NCI-H524 treated with DMSO at 0.1 percent for 48 hours (cell line): ENCODE results near the gene AGPAT1.
"Not testable (repeated sequence)": the region's sequence is repeated elsewhere in the genome, so short reads cannot be mapped to it uniquely, and the experiment has no call there.

Experiments used
- DNase-seq: peaks from one replicate; lab custom pipeline; 2025; lab: John Stamatoyannopoulos, UW

AGPAT1 gene

DNA sequence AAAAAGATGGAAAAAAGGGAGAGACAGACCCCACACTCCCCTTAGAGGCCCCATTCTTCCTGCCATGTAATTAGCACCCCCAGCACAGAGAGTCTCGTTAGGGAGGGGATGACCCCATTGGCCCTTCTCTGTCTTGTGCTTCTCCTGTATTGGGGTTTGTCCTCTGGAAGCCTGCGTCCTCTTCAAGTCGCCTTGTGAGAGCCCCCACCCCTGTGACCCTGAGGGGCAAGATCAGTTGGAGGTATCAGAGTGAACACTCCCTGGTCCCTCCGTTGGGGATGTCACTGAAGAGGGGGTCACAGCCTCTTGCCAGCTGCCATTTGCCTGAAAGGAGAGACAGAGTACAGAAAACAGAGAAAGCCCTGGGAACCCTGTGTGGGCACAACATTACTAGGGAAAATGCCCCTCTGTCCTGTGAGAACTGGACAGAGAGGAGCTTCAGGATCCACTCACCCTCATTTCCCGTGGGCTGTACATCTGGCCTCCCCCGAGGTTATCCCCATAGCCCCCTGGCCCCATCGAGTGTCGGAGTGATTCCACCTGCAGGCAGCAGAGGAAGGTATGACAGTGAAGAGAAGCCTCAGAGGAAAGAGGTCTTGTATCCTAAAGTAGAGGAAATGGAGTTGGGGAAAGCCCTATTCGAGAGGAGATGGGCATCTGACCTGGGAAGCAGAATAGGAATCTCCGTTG is 10.4 kb upstream of the AGPAT1 start:
- DNase-seq, result not testable (repeated sequence)

DNA sequence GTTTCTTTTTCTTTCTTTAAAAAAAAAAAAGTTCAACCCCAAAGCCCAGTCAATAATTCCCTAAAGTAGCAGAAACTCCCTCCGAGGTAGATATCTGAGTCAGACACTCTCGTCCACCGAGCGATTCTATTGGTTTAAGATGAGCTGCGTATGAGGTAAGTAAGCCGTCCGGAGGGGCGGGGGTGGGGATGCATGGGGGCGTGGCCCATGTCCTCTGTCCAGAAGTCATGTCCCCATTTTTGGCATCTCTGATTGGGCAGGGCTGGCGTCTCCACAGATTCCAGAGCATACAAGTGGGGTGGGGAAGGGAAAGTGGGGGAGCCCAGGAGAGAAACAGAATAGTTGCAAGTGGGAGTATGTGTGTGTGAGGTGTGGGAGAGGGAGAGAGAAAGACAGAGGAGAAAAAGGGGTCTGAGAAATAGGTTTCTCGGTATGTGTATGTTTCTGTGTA is 9.8 kb upstream of the AGPAT1 start:
- not testable (repeated sequence) for DNase-seq

DNA sequence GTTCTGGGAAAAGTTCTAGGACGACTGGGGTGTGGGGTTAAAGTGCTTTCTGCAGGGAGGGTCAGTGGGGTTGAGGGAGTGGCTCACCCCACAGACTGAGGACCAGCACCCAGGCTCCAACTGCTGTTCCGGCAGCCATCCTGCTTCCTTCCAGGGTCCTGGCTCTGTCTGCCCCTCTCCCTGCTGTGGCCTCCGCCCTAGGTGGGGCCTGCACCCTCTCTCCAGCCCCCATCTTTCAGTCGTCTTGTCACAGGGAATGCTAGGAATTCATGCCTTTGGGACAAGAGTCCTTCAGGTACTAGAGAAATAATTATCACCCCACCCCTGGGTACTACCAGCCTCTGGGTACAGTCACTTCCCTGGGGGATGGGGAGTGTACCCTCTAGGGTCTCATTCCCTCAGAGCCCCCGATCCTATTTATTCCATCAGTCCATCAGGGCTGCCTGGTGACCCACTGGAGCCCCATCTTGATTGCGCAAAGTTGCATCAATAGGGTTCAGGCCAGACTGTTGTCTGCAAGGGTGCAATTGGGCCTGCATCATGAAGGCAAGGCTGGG is 8.3 kb upstream of the AGPAT1 start, which contains the start of gene AGER:
Gene AGER, minus strand, starts transcription at position 170 of the 557 bp plus-strand sequence. Its CDS starts 31 bp downstream, at position 139.
- DNase-seq, result no peak

DNA sequence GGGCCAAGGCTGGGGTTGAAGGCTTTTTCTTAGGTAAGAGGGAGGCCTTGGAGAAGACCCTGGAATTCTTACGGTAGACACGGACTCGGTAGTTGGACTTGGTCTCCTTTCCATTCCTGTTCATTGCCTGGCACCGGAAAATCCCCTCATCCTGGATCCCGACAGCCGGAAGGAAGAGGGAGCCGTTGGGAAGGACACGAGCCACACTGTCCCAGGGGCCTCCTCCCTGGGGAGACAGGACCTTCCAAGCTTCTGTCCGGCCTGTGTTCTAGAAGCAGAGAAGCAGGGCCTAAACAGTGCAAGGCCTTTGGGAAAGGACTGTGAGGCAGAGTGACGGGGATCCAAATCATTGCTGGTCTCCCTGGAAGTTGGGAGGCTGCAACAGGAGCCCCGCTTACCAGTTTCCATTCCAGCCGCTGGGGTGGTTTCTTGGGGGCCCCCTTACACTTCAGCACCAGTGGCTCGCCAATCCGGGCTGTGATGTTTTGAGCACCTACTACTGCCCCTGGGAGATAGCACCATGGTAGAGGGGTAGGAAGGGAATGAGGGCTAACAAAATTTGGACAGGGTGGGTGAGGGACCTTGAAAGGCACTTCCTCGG is 7.7 kb upstream of the AGPAT1 start:
- no peak for DNase-seq

DNA sequence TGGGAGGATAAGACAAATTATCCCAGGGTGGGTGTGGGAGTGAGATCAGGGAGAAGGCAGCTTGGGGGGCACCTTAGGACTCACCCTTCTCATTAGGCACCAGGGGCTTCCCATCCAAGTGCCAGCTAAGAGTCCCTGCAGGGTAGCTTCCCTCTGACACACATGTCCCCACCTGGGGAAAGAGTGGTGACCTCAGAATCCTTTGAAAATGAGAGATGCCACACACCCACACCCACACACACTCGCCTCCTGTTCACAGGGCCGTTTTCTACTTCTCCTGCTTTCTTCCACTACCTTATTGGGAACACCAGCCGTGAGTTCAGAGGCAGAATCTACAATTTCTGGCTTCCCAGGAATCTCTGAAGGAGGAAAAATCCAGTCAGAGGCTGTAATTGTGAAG is 7.1 kb upstream of the AGPAT1 start:
- DNase-seq, result no peak

DNA sequence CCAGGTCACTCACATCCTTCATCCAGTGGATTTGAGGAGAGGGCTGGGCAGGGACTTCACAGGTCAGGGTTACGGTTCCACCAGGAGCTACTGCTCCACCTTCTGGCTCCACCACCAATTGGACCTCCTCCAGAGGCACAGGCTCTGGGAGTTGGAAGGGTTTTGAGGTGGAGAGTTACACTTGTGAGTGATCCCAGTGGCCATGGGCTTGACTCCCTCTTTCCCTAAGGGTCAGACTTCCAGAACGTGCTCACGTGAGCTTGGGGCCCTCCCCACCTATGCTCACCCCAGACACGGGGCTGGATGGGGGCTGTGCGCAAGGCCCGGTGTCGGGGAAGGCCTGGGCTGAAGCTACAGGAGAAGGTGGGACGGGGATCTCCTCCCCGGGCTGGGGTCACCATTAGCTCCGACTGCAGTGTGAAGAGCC is 6.7 kb upstream of the AGPAT1 start:
- no peak for DNase-seq

DNA sequence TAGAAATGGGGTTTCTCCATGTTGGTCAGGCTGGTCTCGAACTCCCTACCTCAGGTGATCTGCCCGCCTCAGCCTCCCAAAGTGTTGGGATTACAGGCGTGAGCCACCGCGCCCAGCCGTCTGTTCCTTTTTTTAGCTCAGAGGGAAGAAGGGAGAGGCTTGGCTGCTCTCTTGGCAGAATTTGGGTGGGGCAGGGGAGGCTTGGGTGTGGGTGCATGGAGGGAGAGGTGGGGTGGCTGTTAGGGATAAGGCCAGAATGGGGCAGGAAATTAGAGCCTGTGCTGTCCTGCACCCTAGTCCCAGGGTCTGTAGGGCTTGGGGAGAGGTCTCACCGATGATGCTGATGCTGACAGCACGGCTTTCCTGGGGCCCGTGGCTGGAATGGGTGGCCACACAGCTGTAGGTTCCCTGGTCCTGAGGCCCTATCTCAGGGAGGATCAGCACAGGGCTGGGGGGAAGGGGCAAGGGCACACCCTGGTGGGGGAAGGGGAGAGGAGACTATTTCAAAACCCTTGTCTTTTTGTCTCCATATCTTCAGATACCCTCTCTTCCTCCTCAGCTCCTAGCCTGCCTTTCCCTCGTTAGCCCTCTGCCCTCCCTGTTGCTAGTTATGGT is 6.1 kb upstream of the AGPAT1 start:
- DNase-seq, result no peak

DNA sequence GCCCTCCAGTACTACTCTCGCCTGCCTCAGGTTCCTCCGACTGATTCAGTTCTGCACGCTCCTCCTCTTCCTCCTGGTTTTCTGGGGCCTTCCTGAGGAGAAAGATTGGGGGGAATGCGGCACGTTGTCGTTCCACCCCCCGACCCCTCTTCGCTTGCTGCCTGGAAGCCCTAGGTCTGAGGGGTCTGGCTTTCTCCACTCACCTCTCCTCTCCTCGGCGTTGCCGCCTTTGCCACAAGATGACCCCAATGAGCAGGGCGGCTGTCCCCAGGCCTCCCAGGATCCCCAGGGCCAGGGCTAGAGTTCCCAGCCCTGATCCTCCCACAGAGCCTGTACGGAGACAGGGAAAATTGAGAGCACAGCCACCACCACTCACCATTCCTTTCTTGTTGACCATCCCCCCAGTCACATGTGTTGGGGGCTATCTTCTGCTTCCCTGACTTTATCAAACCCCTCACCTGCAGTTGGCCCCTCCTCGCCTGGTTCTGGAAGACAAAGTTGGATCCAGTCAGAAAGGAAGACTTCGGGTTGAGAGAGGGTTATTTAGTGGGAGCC is 5.3 kb upstream of the AGPAT1 start:
- no peak for DNase-seq

DNA sequence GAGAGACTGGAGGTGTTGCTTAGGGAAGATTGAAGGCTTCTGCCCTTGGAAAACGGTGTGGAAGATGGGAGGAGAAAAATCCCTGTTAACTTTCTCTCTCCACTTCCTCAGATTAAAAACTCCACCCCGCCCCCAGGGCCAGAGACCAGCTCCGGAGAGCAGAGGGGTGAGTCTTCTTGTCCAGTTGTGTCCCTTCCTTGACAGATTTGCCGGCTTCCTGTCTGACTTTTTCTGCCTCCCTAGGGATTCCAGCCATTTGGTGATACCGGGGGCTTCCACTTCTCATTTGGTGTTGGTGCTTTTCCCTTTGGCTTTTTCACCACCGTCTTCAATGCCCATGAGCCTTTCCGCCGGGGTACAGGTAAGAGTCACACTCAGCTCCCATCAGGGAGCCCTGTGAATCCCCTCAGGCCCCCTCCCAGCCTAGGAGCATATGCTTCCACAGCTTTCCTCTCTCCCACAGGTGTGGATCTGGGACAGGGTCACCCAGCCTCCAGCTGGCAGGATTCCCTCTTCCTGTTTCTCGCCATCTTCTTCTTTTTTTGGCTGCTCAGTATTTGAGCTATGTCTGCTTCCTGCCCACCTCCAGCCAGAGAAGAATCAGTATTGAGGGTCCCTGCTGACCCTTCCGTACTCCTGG is 4.0 kb upstream of the AGPAT1 start:
- no peak for DNase-seq

DNA sequence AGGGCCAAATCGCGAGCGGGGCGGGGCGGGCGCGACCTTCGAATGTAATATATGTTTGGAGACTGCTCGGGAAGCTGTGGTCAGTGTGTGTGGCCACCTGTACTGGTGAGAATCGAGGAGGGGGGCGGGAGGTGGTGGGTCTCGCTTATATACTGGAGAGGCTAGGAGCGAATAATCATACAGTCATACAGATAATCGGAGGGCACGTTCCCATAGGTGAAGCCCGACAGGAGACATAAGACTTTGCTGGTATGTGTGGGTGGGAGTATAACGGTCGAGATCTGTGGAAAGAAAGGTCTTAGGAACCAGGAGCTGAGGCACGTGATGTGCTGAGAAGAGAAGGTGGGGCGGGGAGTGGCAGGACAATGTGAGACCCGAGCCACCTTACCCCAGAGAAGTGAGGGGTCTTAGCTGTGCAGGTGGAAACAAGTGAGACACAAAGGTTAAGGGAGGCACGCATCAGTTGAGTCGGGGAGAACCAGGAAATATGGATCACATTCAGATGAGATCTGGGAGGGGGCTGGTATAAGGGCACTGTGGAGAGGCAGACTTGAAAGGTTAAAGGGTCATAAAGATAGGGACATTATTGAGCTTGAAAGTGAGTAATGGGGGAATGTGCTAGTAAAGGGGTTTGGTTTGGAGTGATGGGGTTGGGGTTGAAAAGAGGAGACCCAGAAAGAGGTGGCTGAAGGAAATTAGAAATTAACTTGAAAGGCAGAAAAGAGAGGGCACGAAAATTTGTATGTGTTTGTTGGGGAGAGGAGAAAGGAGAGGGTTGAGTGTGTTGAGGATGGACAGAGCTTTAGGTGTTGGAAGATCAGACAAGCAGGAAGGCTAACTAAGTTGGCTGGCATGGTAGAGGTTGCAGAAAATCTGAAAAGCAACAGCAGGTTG is 2.9 kb upstream of the AGPAT1 start:
- no peak for DNase-seq

DNA sequence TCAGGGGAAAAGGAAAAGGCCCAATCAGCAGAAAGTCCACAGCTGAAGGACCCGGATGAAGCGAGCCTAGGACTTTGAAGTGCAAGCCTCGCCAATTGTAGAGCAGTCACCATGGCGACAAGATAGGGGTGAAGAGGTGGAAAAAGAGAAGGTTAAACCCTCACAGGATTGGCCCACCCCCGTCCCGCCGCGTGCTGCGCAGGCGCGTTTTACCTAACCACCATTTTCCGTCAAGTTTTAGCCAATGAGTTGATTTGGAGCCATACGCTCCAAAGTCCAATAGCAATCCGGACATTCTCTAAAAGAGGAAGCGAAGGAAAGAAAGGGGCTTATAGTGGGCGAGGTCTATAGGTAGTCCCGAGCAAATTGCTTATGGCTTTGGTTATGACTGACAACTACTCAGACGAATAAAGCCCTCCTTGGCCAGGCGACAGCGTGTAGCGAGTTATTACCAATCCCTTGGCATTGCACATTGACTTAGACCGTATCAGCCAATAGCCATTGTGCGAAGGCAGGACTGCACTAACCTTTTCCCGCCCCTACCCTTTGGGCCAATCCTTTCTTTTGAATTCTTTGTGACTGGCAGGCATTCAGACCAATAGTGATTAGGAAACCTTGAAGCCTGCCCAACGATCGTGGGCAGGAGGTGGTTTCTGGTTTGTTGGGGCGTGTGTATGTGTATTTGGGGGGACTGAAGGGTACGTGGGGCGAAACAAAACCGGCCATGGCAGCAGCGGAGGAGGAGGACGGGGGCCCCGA is 2.1 kb upstream of the AGPAT1 start, which contains the start of gene RNF5:
Gene RNF5, plus strand, starts transcription at position 618 of the 759 bp plus-strand sequence. Its CDS starts 107 bp downstream, at position 725.
- peak; percentile 100 for DNase-seq

DNA sequence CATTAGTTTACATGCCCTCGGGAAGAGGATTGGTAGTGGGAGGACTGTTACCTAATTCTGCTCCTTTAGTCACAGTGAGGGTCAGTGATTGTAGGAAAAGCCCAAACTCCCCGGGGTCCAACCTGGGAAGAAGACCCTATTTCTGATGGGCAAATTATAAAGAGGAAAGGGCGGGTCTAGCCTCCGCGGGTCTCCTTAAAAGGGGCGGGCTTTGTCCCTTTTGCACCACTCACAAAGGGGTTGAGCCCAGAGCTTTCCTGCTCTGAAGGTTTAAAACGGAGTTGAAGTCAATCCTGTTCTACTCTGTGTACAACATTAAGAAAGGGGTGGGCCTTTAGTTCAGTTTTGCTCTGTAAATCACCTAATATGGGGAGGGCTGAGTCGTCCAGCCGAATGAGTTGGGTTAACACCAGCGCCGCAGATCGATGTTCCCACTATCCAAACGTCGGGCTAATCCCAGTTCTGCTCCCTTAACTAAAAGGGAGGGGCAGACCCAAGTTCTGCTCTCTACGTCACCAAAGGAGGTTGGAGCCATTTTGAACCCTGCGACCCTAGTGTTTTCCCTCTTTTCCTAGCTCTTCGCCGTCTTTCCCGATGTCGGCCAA is 1.4 kb upstream of the AGPAT1 start:
- DNase-seq, result peak; percentile 28

DNA sequence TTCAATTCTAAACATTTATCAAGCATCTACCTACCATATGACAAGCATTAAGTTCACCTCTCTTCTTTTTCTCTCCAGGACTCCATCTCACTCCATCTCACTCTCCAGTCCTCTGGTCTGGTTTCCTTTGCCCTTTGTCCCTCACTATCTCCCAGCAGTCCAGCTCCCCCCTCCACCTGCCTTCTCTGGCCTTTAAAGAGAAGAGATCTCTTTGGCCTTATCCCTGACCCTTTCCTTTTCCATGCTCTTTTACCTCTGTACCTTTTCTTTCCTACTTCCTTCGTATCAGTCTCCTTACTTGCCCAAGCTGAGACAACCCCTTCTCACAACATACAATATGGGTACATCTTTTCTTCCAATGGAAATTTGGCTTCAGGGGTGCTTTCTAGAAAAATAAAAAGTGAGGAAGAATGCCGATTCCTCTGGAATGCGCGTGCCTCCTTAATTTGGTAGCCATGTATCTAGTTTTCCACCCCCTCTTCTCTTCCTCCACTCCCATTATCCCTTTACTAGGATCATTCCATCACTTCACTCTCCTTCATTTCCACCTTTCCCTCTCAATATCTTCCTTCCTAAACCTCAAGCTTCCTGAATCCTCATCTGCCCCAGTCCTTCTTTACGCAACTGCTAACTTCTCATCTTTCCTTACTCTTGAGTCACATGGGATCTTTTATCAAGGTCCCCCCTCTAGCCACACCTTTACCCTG is 745 bp upstream of the AGPAT1 start:
- DNase-seq, result no peak

DNA sequence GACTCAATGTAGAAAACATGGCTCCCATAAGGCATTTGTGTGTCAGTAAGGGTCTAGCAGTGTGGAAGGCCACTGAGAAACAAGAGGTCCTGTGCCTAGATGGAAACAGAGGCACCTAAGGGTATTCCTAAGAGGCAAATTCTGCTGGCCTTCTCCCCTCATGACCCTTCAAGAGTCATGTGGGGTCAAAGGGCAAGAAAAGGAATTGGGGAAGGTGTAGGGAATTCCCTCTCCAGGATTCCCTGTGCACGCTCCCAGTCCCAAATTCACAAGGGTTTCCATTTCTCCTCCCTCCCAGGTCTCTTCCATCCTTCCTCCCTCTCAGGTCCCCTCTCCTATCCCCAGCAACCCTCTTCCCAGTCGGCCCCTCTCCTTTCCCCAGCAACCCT is 568 bp downstream of the AGPAT1 start:
- DNase-seq, result no peak

DNA sequence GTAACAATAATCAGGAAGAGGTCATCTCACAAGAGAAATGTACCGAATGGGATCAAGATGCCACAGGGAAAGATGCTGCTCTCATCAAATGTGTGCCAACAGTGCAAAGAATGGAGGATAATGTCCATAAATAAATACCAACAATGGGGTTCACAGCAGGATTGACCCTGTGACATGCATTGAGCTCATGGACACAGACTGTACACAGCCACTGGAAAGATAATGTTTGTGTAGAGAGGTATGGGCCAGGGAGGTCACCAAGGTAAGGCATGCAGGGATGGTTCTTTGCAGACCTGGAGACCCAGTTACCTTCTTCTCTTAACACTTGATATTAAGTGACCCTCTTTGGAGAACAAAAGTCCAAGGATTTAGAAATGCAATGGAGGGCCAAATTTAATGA is 1.5 kb downstream of the AGPAT1 start:
- DNase-seq, result no peak

DNA sequence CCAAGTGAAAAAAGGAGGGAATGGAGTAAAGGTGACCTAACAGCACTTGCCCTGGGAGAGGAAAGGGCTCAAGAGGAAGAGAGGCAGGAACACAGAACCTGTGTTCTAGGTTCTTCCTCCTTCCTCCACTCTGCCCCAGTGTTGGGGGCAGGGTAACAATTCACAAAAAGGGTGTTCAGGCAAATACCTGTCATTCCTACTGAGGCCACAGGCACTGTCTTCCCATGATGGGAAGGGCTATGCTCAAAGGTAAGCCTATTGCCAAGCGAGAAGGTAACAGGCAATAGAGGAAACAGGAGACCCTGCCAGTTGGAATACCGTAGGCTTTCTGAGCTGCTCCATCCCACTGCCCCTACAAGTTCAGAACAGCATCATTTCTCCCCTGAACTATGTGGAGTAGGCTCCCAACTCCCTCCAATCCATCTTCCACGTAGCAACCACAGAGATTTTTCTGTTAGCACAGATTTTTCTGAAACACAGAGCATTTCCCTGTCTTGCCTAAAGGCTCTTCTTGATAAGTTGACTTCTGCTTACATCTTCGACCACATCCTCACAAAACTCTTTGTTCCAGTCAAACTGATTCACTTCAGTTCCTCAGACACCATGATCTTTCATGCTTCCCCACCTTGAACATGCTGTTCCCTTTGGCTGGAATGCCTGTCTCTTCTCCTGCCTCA is 2.7 kb downstream of the AGPAT1 start:
- DNase-seq, result no peak

DNA sequence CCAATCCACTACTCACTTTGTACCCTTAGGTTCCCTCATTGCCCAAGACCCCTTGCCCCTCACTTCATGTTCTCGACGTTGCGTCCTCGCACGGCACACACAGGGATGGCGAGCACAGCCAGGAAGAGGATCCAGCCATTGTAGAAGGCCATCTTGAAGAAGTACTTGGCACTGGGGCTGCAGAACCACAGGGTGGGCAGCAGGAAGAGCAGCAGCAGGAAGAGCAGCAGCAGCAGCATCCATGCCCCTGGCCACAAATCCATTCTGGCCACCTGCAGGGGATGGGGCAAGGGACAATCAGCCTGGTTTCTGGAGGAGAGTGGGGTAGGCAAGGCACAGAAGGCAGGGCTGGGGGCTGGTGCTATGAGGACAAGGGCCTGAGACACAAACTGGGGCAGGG is 4.7 kb downstream of the AGPAT1 start:
- no peak for DNase-seq

DNA sequence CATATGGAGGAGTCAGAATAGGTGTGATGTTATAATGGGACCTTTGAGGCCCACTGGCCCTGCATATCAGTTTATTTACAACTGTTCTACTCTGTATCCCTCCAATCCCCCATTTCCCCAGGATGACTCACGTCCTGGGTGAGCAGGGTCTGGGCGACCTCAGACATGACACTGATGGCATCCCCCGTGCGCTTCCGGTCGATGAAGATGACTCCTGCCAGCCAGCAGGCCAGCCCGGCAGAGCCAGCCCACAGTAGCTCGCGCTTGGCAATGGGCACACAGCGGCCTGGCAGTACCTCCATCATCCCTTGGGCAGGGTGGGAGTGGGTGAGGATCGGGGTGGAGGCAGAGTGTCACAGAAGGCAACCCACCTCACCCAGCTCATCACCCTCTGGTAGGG is 5.6 kb downstream of the AGPAT1 start:
- DNase-seq, result no peak
